ENCODE measurements around the gene SLC17A4.

DNA sequence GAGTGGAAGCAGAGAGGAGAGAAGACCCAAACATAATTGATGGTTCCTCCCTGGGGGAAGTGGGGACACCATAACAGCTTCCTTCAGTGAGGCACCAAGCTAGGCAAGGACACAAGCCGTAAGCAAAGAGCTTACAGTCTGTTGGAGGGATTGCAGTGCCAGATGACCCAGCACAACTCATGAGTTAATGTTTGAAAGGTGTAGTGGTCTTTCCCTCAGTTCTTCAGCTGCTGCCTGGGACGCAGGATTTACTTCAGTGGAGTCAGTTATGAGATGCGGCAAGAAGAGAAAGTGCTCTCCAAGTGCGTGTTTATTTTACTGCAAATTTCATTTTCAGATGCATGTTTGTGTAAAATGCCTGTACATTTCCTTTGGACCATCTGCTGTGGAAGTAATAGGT, 38.7 kb upstream of the SLC17A4 start:
- TF ChIP-seq CTCF (IDR thresholded peaks at IDR 0.05; ENCODE audit: poor library complexity, severe bottlenecking) (no peak), POLR2AphosphoS5 (IDR thresholded peaks at IDR 0.05) (no peak), SMC3 (conservative IDR thresholded peaks at IDR 0.05; ENCODE audit: poor library complexity) (no peak), RAD21 (conservative IDR thresholded peaks at IDR 0.05) (no peak), EZH2 (IDR thresholded peaks at IDR 0.05; ENCODE audit: borderline replicate concordance, insufficient read depth, low read length, poor library complexity, severe bottlenecking) (no peak)
